ENCODE measurements around the gene ADAMTSL5.
"Not testable (repeated sequence)": the region's sequence is repeated elsewhere in the genome, so short reads cannot be mapped to it uniquely, and the experiment has no call there.

Gene ADAMTSL5

GRCh38 chr19:1512671-1513498 is at the start of gene ADAMTSL5:
TSS of gene ADAMTSL5 (minus strand) at chr19:1513019. CDS start at chr19:1510943, 2,076 bp downstream.
- no peak for DNase-seq

- DNase-seq, result no peak
Measured at GRCh38 chr19:1561236-1561842, 48.5 kb upstream of the ADAMTSL5 start.

DNA sequence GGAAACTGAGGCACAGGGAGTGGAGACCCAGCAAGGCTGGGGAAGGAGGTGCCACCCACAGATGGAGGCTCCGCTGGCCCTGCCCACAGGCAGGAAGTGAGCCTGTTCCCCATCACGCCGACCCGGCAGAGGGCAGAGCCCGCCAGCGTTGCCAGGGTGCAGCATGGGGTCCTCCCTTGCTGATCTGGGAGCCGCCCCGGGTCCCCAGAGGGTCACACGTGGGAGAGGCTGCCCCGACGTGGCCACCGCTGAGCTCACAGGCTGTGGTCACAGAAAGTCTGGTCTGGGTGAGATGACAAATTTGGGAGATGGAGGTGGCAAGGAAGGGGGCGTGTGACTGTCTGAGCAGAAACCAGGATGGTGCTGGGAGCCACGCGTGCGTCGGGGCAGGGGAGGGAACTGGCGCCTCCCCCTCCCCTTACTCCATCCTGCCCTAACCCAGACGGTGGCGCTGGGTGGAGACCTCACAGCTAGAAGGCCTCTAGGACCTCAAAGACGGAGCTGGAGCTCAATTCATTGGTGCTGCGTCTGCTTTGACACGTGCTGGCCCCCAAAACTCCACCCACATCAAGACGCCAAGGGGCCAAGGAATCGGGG is 47.6 kb upstream of the ADAMTSL5 start:
- no peak for DNase-seq

- no peak for DNase-seq
Measured at GRCh38 chr19:1558552-1558951, 45.7 kb upstream of the ADAMTSL5 start.

DNA sequence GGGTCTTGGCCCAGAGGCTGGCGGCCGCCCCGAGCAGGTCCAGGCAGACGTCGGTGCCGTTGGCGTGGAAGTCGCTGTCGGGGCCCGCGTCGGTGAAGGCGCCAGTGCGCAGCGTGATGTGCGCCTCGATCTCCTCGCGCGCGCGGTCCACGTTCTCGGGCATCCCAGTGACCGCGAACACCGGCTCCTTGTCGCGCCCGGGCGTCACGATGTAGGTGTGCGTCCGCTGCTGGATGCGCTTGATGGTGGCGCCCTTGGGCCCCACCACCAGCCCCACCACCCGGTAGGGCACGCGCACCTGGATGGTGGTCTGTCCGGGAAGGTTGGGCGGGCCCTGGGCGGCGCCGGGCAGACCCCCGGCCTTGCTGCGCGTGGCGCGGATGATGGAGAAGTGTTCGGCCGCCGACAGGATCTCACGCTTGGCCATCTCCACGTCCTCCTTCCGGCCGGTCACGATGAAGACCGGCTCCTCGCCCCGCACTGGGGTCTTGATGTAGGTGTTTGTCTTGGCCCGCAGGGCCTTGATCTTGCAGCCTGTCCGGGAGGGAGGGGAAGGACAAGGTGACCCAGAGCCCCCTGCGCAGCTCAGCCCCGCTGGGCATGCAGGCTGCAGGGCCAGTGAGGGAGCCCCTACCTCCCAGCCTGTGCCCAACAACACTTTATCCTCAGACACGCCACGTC is 43.7 kb upstream of the ADAMTSL5 start:
- no peak for DNase-seq

DNA sequence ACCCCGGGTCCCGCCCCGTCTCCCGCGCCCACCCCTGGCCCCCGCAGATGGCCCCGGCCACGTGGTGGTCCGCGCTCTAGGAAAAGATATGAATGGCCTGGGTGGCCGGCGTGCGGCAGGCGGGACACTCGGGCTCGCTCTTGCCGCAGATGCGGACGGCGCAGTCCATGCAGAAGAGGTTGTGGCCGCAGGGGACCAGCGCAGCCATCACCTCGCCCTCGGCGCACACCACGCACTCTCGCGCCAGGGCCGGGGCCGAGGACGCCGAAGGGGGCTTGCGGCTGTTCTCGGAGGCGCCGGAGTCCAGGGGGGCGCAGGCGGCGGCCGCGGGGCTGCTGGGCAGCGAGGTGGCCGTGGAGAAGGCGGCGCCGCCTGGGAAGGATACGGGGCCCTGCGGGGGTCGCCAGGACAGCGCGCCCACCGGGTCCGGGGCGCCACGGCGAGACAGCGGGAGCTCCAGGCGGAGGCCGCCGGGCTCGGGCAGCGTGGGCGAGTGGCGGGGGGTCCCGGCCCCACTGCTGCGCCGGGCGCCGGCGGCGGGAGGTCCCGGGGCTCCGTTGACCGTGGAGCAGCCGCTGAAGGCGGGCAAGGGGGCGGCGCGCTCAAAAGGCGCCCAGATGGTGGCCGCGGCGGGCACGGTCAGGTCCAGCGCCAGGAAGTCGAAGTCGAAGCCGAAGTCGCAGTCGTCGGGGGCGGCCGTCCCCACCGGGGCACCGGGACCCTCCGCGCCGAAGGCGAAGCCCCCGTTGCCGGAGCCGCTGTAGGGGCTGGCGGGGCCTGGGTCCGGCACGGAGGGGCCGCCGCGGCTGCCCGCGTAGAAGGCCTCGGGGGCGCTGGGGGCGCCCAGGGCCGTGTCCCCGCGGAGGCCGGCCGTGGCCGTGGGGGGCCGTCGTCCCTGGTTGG is 42.9 kb upstream of the ADAMTSL5 start:
- DNase-seq, result no peak

GRCh38 chr19:1554968-1555367 is 42.1 kb upstream of the ADAMTSL5 start:
- DNase-seq, result no peak

GRCh38 chr19:1553415-1553814 is 40.6 kb upstream of the ADAMTSL5 start:
- DNase-seq, result no peak

DNA sequence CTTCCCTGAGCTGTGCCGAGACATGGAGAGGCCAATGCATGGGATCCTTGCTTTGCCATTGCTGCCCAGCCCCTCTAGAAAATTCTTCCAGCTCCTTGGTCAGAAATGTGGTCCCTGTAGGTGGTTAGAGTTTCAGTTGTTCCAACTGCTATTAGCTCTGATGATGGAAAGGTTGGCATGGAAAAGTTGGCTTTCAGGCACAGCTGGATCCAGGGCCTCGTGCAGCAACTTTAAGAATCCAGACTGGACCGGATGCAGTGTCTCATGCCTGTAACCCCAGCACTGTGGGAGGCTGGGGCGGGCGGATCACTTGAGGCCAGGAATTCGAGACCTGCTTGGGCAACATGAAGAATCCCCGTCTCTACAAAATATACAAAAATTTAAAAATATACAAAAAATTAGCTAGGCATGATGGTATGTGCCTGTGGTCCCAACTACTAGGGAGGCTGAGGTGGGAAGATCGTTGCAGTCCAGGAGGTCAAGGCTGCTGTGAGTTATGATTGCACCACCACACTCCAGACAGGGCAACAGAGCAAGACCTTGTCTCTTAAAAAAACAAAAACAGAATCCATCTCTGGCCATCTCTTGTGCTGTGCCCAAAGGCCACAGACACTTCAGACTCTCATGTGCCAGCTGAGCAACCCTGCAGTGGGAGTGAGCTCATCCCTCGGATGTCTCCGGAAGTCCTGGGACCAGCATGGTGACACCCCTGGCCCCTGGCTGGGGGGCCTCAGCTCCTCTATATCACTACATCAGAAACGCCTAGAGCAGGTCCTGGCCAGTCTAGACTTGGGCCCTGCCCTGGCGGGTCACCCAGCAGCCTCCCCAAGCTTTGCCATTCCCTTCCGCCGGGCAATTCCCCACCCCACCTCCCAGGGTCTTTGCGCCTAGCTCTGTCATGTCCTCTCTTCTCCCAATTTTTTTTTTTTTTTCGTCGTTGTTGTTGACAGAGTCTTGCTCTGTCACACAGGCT is 38.5 kb upstream of the ADAMTSL5 start:
- no peak for DNase-seq

GRCh38 chr19:1549332-1549945 is 36.6 kb upstream of the ADAMTSL5 start:
- no peak for DNase-seq

GRCh38 chr19:1540365-1540925 is 27.6 kb upstream of the ADAMTSL5 start:
- DNase-seq, result no peak

- not testable (repeated sequence) for DNase-seq
Measured at GRCh38 chr19:1539749-1540148, 26.9 kb upstream of the ADAMTSL5 start.

DNA sequence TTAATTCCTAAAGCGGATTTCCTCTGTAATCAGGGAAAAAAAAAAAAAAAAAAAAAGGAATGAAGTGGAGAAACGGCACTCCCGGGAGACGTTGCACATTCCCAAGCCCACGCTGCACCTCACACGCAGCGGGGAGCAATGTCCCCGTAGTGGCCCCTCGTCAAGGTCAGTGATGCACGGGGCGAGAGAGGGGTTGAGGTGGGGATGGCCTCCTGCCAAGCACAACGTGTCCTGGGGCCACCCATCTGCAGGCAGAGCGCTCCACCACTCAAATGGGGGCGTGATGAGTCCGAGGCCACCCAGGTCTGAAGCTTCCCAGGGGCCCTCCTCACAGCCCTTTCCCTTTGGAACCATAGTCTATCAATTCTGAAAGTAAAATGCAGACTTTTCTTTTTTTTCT is 26.2 kb upstream of the ADAMTSL5 start:
- no peak for DNase-seq

DNA sequence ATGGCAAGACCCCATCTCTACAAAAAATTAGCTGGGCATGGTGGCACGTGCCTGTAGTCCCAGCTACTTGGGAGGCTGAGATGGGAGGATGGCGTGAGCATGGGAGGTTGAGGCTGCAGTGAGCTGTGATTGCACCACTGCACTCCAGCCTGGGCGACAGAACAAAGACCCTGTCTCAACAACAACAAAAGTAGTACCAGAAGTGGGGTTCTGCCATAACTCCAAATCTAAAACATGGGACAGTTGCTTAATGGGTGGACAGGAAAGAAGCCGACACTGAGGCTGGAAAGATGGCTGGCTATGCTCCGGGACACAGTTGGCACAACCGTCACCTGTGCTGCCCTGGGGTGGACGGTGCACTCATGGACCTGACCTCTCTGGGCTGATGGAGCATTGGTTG is 22.9 kb upstream of the ADAMTSL5 start:
- DNase-seq, result not testable (repeated sequence)

DNA sequence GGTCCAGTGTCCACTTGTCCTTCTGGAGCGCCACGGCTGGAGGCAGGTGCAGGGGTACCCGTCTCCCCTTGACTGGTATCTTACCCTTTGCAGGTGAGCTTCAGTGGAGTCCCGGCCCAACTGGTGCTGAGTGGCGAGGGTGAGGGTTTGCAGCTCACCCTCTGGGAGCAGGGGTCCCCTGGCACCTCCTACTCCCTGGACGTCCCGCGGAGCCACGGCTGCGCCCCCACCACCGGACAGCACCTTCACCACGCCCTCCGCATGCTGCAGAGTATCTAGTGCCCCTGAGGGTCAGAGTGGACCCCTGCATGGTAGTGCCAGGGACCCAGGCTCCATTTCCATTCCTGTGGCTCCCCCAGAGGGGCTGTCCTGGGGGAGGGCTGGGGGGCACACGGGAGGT is 22.2 kb upstream of the ADAMTSL5 start:
- DNase-seq, result no peak

DNA sequence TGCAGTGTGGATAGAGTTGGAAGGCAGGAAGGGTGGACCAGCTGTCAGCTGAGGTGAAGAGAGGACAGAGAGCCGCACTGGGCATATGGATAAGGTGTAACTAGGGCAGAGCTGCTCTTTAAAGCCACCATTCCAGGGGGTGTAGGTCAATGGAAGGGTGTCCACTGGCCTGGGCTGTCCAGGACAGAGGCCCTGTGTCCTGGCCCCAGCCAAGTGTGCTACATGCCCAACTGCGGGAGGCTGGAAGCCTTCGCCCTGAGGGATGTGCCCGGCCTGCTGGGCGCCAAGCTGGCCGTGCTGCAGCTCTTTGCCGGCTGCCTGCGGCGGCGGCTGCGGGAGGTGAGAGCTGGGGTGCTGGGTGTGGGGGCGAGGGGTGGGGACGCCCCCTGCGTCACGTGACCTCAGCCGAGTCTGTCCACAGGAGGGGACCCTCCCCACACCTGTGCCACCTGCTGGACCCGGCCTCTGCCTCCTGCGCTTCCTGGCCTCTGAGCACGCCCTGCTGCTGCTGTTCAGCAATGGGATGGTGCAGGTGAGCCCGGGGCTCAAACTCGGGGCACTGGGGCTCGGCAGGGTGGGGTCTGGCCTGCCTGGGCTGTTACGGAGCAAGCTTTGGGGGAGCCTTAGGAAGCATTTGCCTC is 20.8 kb upstream of the ADAMTSL5 start:
- no peak for DNase-seq

GRCh38 chr19:1532003-1532402 is 19.2 kb upstream of the ADAMTSL5 start:
- no peak for DNase-seq

DNA sequence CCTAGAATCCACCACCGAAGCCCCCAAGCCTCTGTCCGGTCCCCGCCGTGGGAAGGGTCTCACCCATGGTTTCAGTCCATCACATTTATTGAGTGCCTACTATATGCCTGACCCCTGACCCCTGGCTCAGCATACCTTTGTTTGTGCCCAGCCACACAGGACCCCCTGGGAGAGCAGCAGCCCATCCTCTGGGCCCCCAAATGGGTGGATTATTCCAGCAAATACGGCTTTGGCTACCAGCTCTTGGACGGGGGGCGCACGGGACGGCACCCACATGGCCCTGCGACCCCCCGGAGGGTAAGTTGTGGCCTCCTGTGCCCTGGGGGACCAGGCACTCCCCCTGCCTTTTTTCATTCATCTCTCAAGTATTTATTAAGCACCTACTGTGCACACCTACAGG is 18.8 kb upstream of the ADAMTSL5 start:
- no peak for DNase-seq

DNA sequence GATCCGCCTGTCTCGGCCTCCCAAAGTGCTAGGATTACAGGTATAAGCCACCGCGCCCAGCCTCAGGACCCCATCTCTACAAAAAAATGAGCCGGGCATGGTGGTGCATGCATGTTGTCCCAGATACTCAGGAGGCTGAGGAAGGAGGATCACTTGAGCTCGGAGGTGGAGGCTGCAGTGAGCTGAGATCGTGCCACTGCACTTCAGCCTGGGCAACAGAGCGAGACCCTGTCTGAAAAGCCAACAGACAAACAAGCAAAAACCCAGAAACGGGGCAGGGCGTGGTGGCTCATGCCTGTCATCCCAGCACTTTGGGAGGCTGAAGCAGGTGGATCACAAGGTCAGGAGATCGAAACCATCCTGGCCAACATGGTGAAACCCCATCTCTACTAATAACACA is 18.0 kb upstream of the ADAMTSL5 start:
- DNase-seq, result not testable (repeated sequence)

- DNase-seq, result no peak
Measured at GRCh38 chr19:1529430-1529816, 16.6 kb upstream of the ADAMTSL5 start.
